BE2C (cell line): ENCODE results near the gene TNP2.

Experiments used
- DNase-seq: peaks from one replicate; pipeline ENCODE4 v3.0.0-alpha.2; 2020
- H3K27me3 ChIP-seq: fragments of 250-450 bp; sonication (Bioruptor Pico); 2 replicates; pipeline ENCODE4 v1.5.1; 2020; ENCODE audit warnings: mild to moderate bottlenecking
- H3K36me3 ChIP-seq: fragments of 250-450 bp; sonication (Bioruptor Pico); 2 replicates; pipeline ENCODE4 v1.5.1; 2020; ENCODE audit warnings: mild to moderate bottlenecking
- H3K4me1 ChIP-seq: fragments of 250-450 bp; sonication (Bioruptor Pico); 2 replicates; pipeline ENCODE4 v1.5.1; 2020
- H3K4me3 ChIP-seq: 2 replicates; pipeline ENCODE4 v1.5.1; 2011; ENCODE audit warnings: low read depth, low read length
- H3K9me3 ChIP-seq: fragments of 250-450 bp; sonication (Bioruptor Pico); 2 replicates; pipeline ENCODE4 v1.5.1; 2020
- CTCF ChIP-seq: IDR thresholded peaks from 2 replicates; pipeline ENCODE4 v1.5.1; 2012; ENCODE audit warnings: mild to moderate bottlenecking, low read depth, low read length

Gene TNP2

GRCh38 chr16:11254913-11255736 lies 14.0 kb downstream of the TNP2 start:
- no peak for TF ChIP-seq CTCF
- H3K27me3 ChIP-seq = peaks cover 12% of the 10 kb centered on the region
- no peaks in the 10 kb centered on the region for H3K4me1 ChIP-seq
- H3K9me3 ChIP-seq = no peaks in the 10 kb centered on the region
- no peaks in the 10 kb centered on the region for H3K36me3 ChIP-seq
- DNase-seq = peak; percentile 50
- peak overlapping the region; percentile 85 for H3K4me3 ChIP-seq

- Histone ChIP-seq H3K36me3 (no peaks in the 10 kb centered on the region), H3K9me3 (no peaks in the 10 kb centered on the region), H3K27me3 (peaks cover 12% of the 10 kb centered on the region), H3K4me1 (no peaks in the 10 kb centered on the region), H3K4me3 (no peak overlapping the region)
- no peak for TF ChIP-seq CTCF
- DNase-seq = no peak
Observed at GRCh38 chr16:11253995-11254912, 14.9 kb downstream of the TNP2 start.

GRCh38 chr16:11253009-11253994 lies 15.8 kb downstream of the TNP2 start:
- H3K27me3 ChIP-seq = peaks cover 12% of the 10 kb centered on the region
- no peak overlapping the region for H3K4me3 ChIP-seq
- H3K4me1 ChIP-seq = no peaks in the 10 kb centered on the region
- TF ChIP-seq CTCF = no peak
- no peak for DNase-seq
- H3K9me3 ChIP-seq = no peaks in the 10 kb centered on the region
- H3K36me3 ChIP-seq = no peaks in the 10 kb centered on the region

GRCh38 chr16:11252482-11252931 lies 16.6 kb downstream of the TNP2 start:
- no peak for DNase-seq
- no peak overlapping the region for H3K4me3 ChIP-seq
- H3K36me3 ChIP-seq = no peaks in the 10 kb centered on the region
- peaks cover 12% of the 10 kb centered on the region for H3K27me3 ChIP-seq
- no peak for TF ChIP-seq CTCF
- H3K4me1 ChIP-seq = no peaks in the 10 kb centered on the region
- no peaks in the 10 kb centered on the region for H3K9me3 ChIP-seq

GRCh38 chr16:11251525-11252481 lies 17.3 kb downstream of the TNP2 start:
- H3K4me1 ChIP-seq = no peaks in the 10 kb centered on the region
- no peak for TF ChIP-seq CTCF
- DNase-seq = no peak
- H3K36me3 ChIP-seq = no peaks in the 10 kb centered on the region
- H3K9me3 ChIP-seq = no peaks in the 10 kb centered on the region
- H3K27me3 ChIP-seq = peaks cover 12% of the 10 kb centered on the region
- H3K4me3 ChIP-seq = no peak overlapping the region
